Renal cortex interstitium (tissue), 15 donors: ENCODE measurements around the gene STYXL1. TPM values are rescaled to one million over a fixed set of nuclear protein-coding genes. Genes with fewer than 3 reads are reported as not detected.
"Not testable (repeated sequence)": the region's sequence is repeated elsewhere in the genome, so short reads cannot be mapped to it uniquely, and the experiment has no call there.

Experiments
- DNase-seq, 11 donors: peaks; one replicate each; pipeline ENCODE4 v3.0.0-alpha.2; 2013; ENCODE audit warnings: low read depth in 9 of 11, low spot score in 4 of 11; ENCODE audit errors: extremely low read depth in 1 of 11
- long read RNA-seq, 16 experiments: transcript quantifications; one replicate each; lab custom pipeline, GENCODE V29; 2026
- polyA plus RNA-seq, 3 donors: library from polyadenylated mRNA; unstranded; fragments of 120-200 nt; gene quantifications; one replicate each; pipeline ENCODE4 v1.2.1, GENCODE V29; 2013; ENCODE audit not compliant: insufficient read length in 3 of 3

The STYXL1 gene
- polyA plus RNA-seq: 10 to 100 TPM; 45.8 to 56.3 (median 48.4) TPM
- long read RNA-seq, donor 1, partial matches to known transcripts: 0 of 9 reads
- long read RNA-seq, donor 1, other reads (novel, unspliced or antisense): 5 of 9 reads
- long read RNA-seq, donor 2, partial matches to known transcripts: 0 of 2 reads
- long read RNA-seq, donor 2, other reads (novel, unspliced or antisense): 0 of 2 reads
- long read RNA-seq, donor 3, transcript STYXL1-206 (9 exons, 1,147 nt): major isoform, 5 of 5 reads
- long read RNA-seq, donor 3, partial matches to known transcripts: 0 of 5 reads
- long read RNA-seq, donor 3, other reads (novel, unspliced or antisense): 0 of 5 reads
- long read RNA-seq, donor 4, partial matches to known transcripts: 303 of 327 reads
- long read RNA-seq, donor 4, other reads (novel, unspliced or antisense): 21 of 327 reads
- long read RNA-seq, donor 5: 0 reads
- long read RNA-seq, donor 6, partial matches to known transcripts: 0 of 1 reads
- long read RNA-seq, donor 6, other reads (novel, unspliced or antisense): 0 of 1 reads
- long read RNA-seq, donor 7, partial matches to known transcripts: 0 of 7 reads
- long read RNA-seq, donor 7, other reads (novel, unspliced or antisense): 5 of 7 reads
- long read RNA-seq, donor 8: 0 reads
- long read RNA-seq, donor 9, partial matches to known transcripts: 0 of 1 reads
- long read RNA-seq, donor 9, other reads (novel, unspliced or antisense): 0 of 1 reads
- long read RNA-seq, donor 10, partial matches to known transcripts: 0 of 7 reads
- long read RNA-seq, donor 10, other reads (novel, unspliced or antisense): 0 of 7 reads
- long read RNA-seq, donor 11, partial matches to known transcripts: 0 of 4 reads
- long read RNA-seq, donor 11, other reads (novel, unspliced or antisense): 0 of 4 reads
- long read RNA-seq, donor 12, partial matches to known transcripts: 173 of 288 reads
- long read RNA-seq, donor 12, other reads (novel, unspliced or antisense): 115 of 288 reads
- long read RNA-seq, donor 13: 0 reads
- long read RNA-seq, donor 14, partial matches to known transcripts: 0 of 4 reads
- long read RNA-seq, donor 14, other reads (novel, unspliced or antisense): 0 of 4 reads
- long read RNA-seq, donor 15, partial matches to known transcripts: 0 of 4 reads
- long read RNA-seq, donor 15, other reads (novel, unspliced or antisense): 0 of 4 reads
- long read RNA-seq, donor 16, transcript STYXL1-206 (9 exons, 1,147 nt): major isoform, 6 of 8 reads
- long read RNA-seq, donor 16, partial matches to known transcripts: 0 of 8 reads
- long read RNA-seq, donor 16, other reads (novel, unspliced or antisense): 0 of 8 reads

GRCh38 chr7:76047811-76048667, at the start of gene STYXL1, which contains the start of gene MDH2:
TSS of gene STYXL1 (minus strand) at chr7:76048000. CDS start at chr7:76030523, 17,477 bp downstream.
TSS of gene MDH2 (plus strand) at chr7:76048106. CDS start at chr7:76048161, 55 bp downstream.
- DNase-seq: peak; percentile 86 to 95 (median 90)

- DNase-seq: no peak
These were observed 48.1 kb upstream of the STYXL1 start for GRCh38 chr7:76095908-76096307.

- DNase-seq: not testable (repeated sequence)
These were observed 46.5 kb upstream of the STYXL1 start for GRCh38 chr7:76094326-76094725.

- DNase-seq: not testable (repeated sequence)
These were observed 45.7 kb upstream of the STYXL1 start for GRCh38 chr7:76093531-76093930.

DNA sequence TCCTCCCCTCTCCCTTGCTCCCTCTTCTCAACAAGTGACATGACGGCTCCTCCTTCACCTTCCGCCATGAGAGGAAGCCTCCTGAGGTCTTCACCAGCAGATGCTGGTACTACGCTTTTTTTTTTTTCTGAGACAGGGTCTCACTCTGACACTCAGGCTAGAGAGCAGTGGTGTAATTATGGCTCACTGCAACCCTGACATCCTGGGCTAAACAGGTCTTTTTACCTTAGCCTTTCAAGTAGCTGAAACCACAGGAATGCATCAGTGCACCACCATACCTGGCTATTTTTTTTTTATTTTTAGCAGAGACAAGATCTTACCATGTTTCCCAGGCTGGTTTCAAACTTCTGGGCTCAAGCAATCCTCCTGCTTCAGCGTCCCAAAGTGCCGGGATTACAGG, 43.7 kb upstream of the STYXL1 start:
- no peak for DNase-seq

- DNase-seq: peak in 1 of 11 donors; percentile 3
These were observed 42.2 kb upstream of the STYXL1 start for GRCh38 chr7:76089865-76090475.

DNA sequence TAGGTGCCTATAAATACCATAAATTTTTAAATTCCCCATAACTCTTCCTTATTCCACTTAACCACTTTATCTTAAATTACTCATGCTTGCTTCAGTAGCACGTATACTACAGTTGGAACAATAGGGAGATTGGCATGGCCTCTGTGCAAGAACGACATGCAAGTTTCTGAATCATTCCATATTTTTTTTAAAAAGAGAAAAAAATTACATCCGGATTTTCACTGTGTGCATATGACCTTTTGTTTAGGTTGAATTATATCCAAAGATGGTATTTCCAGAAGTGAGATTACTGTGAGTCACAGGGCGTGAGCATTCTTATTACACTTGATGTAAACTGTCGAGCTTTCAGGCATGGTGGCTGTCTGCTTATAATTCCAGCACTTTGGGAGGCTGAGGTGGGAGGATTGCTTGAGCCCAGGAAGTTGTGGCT, 39.6 kb upstream of the STYXL1 start:
- not testable (repeated sequence) for DNase-seq

GRCh38 chr7:76086070-76086469, 38.3 kb upstream of the STYXL1 start:
- DNase-seq: no peak

DNA sequence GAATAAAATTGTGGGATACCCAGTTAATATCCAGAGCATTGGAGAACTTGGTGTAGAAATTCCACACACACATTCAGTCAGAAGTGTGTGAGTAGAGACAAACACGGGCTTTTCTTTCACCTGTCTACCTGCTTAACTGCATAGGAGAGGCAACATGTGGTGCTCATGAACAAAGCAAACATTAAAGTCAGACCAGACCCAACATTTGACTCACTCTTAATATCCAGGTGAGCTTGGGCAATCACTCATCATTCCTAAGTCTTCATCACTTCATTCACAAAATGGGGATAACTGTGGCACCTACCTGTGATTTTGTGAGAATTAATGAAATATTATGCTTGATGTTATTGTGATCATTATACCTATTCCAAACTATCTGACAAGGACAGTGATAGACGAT, 36.3 kb upstream of the STYXL1 start:
- not testable (repeated sequence) for DNase-seq

GRCh38 chr7:76080204-76080603, 32.4 kb upstream of the STYXL1 start:
- DNase-seq: no peak

DNA sequence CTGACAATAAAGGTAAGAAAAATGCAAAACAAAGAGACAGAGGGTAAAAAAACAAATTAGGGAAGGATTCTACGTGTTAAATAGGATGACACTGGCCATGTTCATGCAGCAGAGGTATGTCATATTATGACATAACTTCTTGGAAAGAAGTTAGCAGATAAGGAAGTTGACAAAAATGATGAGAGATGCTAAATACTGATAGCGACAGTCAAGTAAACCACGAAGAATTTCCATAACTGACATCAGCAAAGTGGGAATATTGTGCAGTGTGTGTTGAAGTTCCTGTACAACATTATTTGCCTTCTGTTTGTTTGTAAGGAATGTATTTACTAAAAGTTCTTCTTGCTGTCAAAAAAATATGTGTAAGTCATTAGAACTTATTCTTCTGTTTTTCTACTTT, 29.6 kb upstream of the STYXL1 start:
- DNase-seq: no peak

- DNase-seq: no peak
These were observed 29.2 kb upstream of the STYXL1 start for GRCh38 chr7:76076995-76077394.

DNA sequence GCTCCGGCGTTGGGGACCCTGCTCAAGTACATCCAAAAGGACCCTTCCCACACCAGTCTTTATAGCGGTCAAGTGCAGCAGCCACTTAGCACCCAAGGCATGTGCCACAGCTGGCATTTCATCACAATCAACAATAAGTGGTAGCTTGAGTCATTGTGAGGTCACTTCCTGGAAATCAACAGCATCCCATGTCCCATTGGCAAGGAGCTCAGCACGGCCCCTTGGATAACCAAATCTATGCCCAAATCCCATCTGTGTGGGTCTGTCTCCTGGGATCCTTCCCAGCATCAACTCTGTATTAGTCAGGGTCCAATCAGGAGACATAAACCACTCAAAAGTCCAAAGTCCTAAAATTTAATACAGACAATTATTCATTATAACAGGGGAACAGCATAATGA, 27.2 kb upstream of the STYXL1 start:
- no peak for DNase-seq

DNA sequence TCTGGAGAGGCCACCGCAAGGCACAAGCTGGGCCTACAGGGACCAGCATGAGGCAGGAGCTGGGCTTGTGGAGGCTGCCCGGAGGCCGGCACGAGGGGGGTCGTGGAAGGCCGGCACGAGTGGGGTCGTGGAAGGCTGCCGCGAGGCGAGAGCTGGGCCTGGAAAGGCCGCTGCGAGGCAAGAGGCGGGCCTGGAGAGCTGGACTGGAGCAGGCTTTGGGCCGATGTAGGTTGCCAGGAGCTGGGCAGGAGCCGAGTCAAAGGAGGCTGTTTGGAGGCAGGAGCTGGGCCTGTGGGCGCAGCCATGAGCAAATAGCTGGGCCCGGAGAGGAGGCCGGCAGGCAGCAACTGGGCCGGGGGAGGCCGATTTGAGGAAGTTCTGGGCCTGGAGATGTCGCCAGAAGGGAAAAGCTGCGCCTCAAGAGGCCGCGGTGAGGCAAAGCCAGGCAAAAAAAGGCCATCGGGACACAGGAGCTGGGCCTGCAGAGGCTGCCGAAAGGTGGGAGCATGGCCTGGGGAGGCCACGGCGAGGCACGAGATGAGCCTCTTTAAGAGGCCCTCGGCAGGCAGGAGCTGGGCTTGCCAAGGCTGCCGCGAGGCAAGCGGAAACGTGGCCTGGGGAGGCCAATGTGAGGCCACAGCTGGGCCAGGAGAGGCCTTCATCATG, 26.6 kb upstream of the STYXL1 start:
- DNase-seq: no peak

DNA sequence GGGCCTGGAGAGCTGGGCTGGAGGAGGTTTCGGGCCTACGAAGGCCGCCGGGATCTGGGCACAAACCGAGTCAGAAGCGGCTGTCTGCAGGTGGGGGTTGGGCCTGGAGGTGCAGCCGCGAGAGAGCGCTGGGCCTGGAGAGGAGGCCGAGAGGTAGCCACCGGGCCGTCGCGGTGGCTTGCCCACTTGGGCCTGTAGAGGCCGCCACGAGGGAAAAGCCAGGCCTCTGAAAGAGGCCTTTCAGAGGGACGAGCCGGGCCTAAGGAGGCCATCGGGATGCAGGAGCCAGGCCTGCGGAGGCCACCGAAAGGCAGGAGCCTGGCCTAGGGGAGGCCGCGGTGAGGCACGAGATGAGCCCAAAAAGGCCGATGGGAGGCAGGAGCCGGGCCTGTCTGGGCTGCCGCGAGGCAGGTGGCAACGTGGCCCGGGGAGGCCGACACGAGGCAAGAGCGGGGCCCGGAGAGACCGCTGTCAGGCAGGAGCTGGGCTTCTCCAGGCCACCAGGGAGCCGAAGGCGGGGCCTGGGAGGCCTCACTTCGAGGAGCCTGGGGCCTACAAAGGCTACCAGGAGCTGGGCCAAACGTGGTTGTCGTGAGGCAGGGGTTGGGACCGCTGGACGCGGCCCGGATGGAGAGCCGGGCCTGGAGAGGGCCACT, 25.7 kb upstream of the STYXL1 start:
- DNase-seq: no peak

GRCh38 chr7:76072243-76073148, 24.7 kb upstream of the STYXL1 start:
- no peak for DNase-seq
